ENCODE results near the gene NPHP1. TPM values are rescaled to one million over a fixed set of nuclear protein-coding genes. Genes with fewer than 3 reads are reported as not detected.
"Not testable (repeated sequence)": the region's sequence is repeated elsewhere in the genome, so short reads cannot be mapped to it uniquely, and the experiment has no call there.

Gene NPHP1
- polyA plus RNA-seq, 1 donor from 2014 or later = 8.0 TPM

- no peak overlapping the region for H3K4me2 ChIP-seq (ENCODE audit: low read length)
- H2AFZ ChIP-seq (ENCODE audit: low read depth, low read length) = no peak overlapping the region
- H3K36me3 ChIP-seq (ENCODE audit: insufficient read depth, low read length) = no peaks in the 10 kb centered on the region
- H3K79me2 ChIP-seq (replicated peaks; ENCODE audit: insufficient read depth, low read length) = no peaks in the 10 kb centered on the region
- no peaks in the 10 kb centered on the region for H3K27me3 ChIP-seq (ENCODE audit: insufficient read depth, low read depth, low read length)
- no peaks in the 10 kb centered on the region for H4K20me1 ChIP-seq (ENCODE audit: insufficient read depth)
- H3K27ac ChIP-seq (ENCODE audit: low read length) = no peak overlapping the region
- no peak overlapping the region for H3K4me3 ChIP-seq (ENCODE audit: low read length)
- TF ChIP-seq SMC3 (conservative IDR thresholded peaks at IDR 0.05; ENCODE audit: poor library complexity) = no peak
- TF ChIP-seq EP300 (conservative IDR thresholded peaks at IDR 0.05; ENCODE audit: poor library complexity, severe bottlenecking) = no peak
- no peak for TF ChIP-seq EZH2 (IDR thresholded peaks at IDR 0.05; ENCODE audit: borderline replicate concordance, insufficient read depth, low read length, poor library complexity, severe bottlenecking)
- no peak for TF ChIP-seq POLR2AphosphoS5 (IDR thresholded peaks at IDR 0.05)
- TF ChIP-seq REST (IDR thresholded peaks at IDR 0.05; ENCODE audit: borderline replicate concordance) = no peak
- TF ChIP-seq MXI1 (conservative IDR thresholded peaks at IDR 0.05; ENCODE audit: poor library complexity, severe bottlenecking) = no peak
- H3K9me3 ChIP-seq (ENCODE audit: low read length) = no peaks in the 10 kb centered on the region
- H3K9me2 ChIP-seq (ENCODE audit: insufficient read depth, low read length) = no peaks in the 10 kb centered on the region
- no peak overlapping the region for H3K9ac ChIP-seq (ENCODE audit: low read length)
- no peaks in the 10 kb centered on the region for H3F3A ChIP-seq (ENCODE audit: insufficient read depth, low read length, poor library complexity, severe bottlenecking)
These were observed 108.7 kb downstream of the NPHP1 start for GRCh38 chr2:110095994-110096633.

GRCh38 chr2:110094884-110095534, 109.8 kb downstream of the NPHP1 start:
- H3K27ac ChIP-seq (ENCODE audit: low read length); H3K4me3 ChIP-seq (ENCODE audit: low read length); H3K27me3 ChIP-seq (ENCODE audit: insufficient read depth, low read depth, low read length); H3K79me2 ChIP-seq (replicated peaks; ENCODE audit: insufficient read depth, low read length); H4K20me1 ChIP-seq (ENCODE audit: insufficient read depth); H3K9ac ChIP-seq (ENCODE audit: low read length); H3F3A ChIP-seq (ENCODE audit: insufficient read depth, low read length, poor library complexity, severe bottlenecking); H3K9me3 ChIP-seq (ENCODE audit: low read length); H3K4me2 ChIP-seq (ENCODE audit: low read length); H3K36me3 ChIP-seq (ENCODE audit: insufficient read depth, low read length); H2AFZ ChIP-seq (ENCODE audit: low read depth, low read length); H3K9me2 ChIP-seq (ENCODE audit: insufficient read depth, low read length): not testable (repeated sequence)

- not testable (repeated sequence) for H3K27ac ChIP-seq (ENCODE audit: low read length); H3K9ac ChIP-seq (ENCODE audit: low read length); H4K20me1 ChIP-seq (ENCODE audit: insufficient read depth); H3K4me3 ChIP-seq (ENCODE audit: low read length); H3K9me2 ChIP-seq (ENCODE audit: insufficient read depth, low read length); H3K27me3 ChIP-seq (ENCODE audit: insufficient read depth, low read depth, low read length); H3K4me2 ChIP-seq (ENCODE audit: low read length); H3K36me3 ChIP-seq (ENCODE audit: insufficient read depth, low read length); H3F3A ChIP-seq (ENCODE audit: insufficient read depth, low read length, poor library complexity, severe bottlenecking); H2AFZ ChIP-seq (ENCODE audit: low read depth, low read length); H3K9me3 ChIP-seq (ENCODE audit: low read length); H3K79me2 ChIP-seq (replicated peaks; ENCODE audit: insufficient read depth, low read length)
These were observed 110.9 kb downstream of the NPHP1 start for GRCh38 chr2:110093924-110094323.

GRCh38 chr2:110090164-110090563, 114.6 kb downstream of the NPHP1 start:
- H3K9me2 ChIP-seq (ENCODE audit: insufficient read depth, low read length); H3K9ac ChIP-seq (ENCODE audit: low read length); H2AFZ ChIP-seq (ENCODE audit: low read depth, low read length); H3K4me3 ChIP-seq (ENCODE audit: low read length); H3K27me3 ChIP-seq (ENCODE audit: insufficient read depth, low read depth, low read length); H3K36me3 ChIP-seq (ENCODE audit: insufficient read depth, low read length); H3K79me2 ChIP-seq (replicated peaks; ENCODE audit: insufficient read depth, low read length); H3K9me3 ChIP-seq (ENCODE audit: low read length); H4K20me1 ChIP-seq (ENCODE audit: insufficient read depth); H3K4me2 ChIP-seq (ENCODE audit: low read length); H3K27ac ChIP-seq (ENCODE audit: low read length); H3F3A ChIP-seq (ENCODE audit: insufficient read depth, low read length, poor library complexity, severe bottlenecking): not testable (repeated sequence)

- not testable (repeated sequence) for H3K27me3 ChIP-seq (ENCODE audit: insufficient read depth, low read depth, low read length); H3K36me3 ChIP-seq (ENCODE audit: insufficient read depth, low read length); H3F3A ChIP-seq (ENCODE audit: insufficient read depth, low read length, poor library complexity, severe bottlenecking); H3K79me2 ChIP-seq (replicated peaks; ENCODE audit: insufficient read depth, low read length); H3K4me3 ChIP-seq (ENCODE audit: low read length); H3K27ac ChIP-seq (ENCODE audit: low read length); H3K9ac ChIP-seq (ENCODE audit: low read length); H4K20me1 ChIP-seq (ENCODE audit: insufficient read depth); H3K9me2 ChIP-seq (ENCODE audit: insufficient read depth, low read length); H3K4me2 ChIP-seq (ENCODE audit: low read length); H3K9me3 ChIP-seq (ENCODE audit: low read length); H2AFZ ChIP-seq (ENCODE audit: low read depth, low read length)
These were observed 121.1 kb downstream of the NPHP1 start for GRCh38 chr2:110083757-110084156.

- not testable (repeated sequence) for H3K36me3 ChIP-seq (ENCODE audit: insufficient read depth, low read length); H3K4me3 ChIP-seq (ENCODE audit: low read length); H2AFZ ChIP-seq (ENCODE audit: low read depth, low read length); H3K9me3 ChIP-seq (ENCODE audit: low read length); H4K20me1 ChIP-seq (ENCODE audit: insufficient read depth); H3K9ac ChIP-seq (ENCODE audit: low read length); H3K9me2 ChIP-seq (ENCODE audit: insufficient read depth, low read length); H3K4me2 ChIP-seq (ENCODE audit: low read length); H3K27me3 ChIP-seq (ENCODE audit: insufficient read depth, low read depth, low read length); H3F3A ChIP-seq (ENCODE audit: insufficient read depth, low read length, poor library complexity, severe bottlenecking); H3K27ac ChIP-seq (ENCODE audit: low read length); H3K79me2 ChIP-seq (replicated peaks; ENCODE audit: insufficient read depth, low read length)
These were observed 121.7 kb downstream of the NPHP1 start for GRCh38 chr2:110083162-110083561.
